ENCODE data around the gene THAP3. TPM values are rescaled to one million over a fixed set of nuclear protein-coding genes. Genes with fewer than 3 reads are reported as not detected.

The THAP3 gene
- total and polyA plus RNA-seq, 2 donors (not counting 1 experiment from before 2014, with no cell fraction given) = 20.2 to 30.4 TPM

DNA sequence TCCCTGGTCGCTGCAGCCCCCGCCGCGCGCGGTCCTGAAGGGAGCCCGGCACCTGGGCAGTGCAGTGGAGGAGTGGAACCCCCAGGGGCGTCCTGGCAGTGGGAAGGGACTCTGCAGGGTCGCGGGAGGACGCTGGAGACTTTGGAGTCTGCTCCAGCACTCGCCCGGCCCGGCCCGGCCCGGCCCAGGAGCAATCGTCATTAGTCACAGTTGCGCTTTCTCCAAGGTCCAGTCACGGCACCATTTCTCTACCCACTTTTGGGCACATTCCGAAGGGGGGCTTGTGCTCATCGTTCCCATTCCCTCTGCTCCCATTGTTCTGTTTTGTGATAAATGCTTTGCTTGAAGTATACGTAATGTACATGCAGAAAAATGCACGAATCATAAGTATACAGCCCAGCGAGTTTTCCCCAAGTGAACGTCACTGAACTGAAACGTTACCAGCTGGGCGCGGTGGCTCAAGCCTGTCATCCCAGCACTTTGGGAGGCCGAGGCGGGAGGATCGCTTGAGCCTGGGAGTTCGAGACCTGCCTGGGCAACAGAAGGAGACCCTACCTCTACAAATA, 999 bp downstream of the THAP3 start:
- Histone ChIP-seq H3K79me2 (ENCODE audit: control insufficient read depth, insufficient read depth, low read length) (peaks cover 46% of the 10 kb centered on the region), H4K20me1 (ENCODE audit: control insufficient read depth, insufficient read depth, low read length, poor library complexity, severe bottlenecking) (peaks cover 40% of the 10 kb centered on the region), H3K4me1 (ENCODE audit: control insufficient read depth in 2 of 2, insufficient read depth in 2 of 2, low read length in 2 of 2) (peaks cover 13 to 32% of the 10 kb centered on the region in 2 donors), H3K27ac (ENCODE audit: low read length in 2 of 2) (no peak overlapping the region), H2AFZ (ENCODE audit: insufficient read depth, low read depth, low read length, poor library complexity, severe bottlenecking) (peak overlapping the region; percentile 78), H3K36me3 (replicated peaks in 1 of 2; ENCODE audit: control extremely low read depth in 1 of 2, control insufficient read depth in 1 of 2, extremely low read depth in 1 of 2, insufficient read depth in 2 of 2, low read length in 1 of 2) (peaks cover 3 to 26% of the 10 kb centered on the region in 2 experiments), H3K27me3 (replicated peaks in 1 of 4; ENCODE audit: control extremely low read depth in 1 of 4, control insufficient read depth in 3 of 4, insufficient read depth in 4 of 4, low read length in 3 of 4) (no peaks in the 10 kb centered on the region), H3K4me2 (replicated peaks; ENCODE audit: low read depth, low read length, poor library complexity, severe bottlenecking) (peak overlapping the region; percentile 84), H3K9me3 (ENCODE audit: control extremely low read depth in 1 of 3, control insufficient read depth in 2 of 3, insufficient read depth in 1 of 3, low read length in 2 of 3) (no peaks in the 10 kb centered on the region), H3K9ac (ENCODE audit: low read length) (peak overlapping the region; percentile 72), H3K4me3 (ENCODE audit: control extremely low read depth in 1 of 5, extremely low read depth in 1 of 5, insufficient read depth in 1 of 5, low read depth in 2 of 5, low read length in 4 of 5) (peak overlapping the region; percentile 61 to 80 (median 62))
- intact Hi-C loops (cut with micrococcal nuclease) = loop anchor here (1.0 to 5.0 kb wide), 6 partner anchors 12 to 426 kb away; partner anchors contain the start of genes DNAJC11, KLHL21, NOL9 and PHF13
- no peak for TF ChIP-seq EZH2 (IDR thresholded peaks at IDR 0.05; ENCODE audit: borderline replicate concordance, insufficient read depth, low read depth, low read length, poor library complexity, severe bottlenecking)
- TF ChIP-seq, protein P1, sequence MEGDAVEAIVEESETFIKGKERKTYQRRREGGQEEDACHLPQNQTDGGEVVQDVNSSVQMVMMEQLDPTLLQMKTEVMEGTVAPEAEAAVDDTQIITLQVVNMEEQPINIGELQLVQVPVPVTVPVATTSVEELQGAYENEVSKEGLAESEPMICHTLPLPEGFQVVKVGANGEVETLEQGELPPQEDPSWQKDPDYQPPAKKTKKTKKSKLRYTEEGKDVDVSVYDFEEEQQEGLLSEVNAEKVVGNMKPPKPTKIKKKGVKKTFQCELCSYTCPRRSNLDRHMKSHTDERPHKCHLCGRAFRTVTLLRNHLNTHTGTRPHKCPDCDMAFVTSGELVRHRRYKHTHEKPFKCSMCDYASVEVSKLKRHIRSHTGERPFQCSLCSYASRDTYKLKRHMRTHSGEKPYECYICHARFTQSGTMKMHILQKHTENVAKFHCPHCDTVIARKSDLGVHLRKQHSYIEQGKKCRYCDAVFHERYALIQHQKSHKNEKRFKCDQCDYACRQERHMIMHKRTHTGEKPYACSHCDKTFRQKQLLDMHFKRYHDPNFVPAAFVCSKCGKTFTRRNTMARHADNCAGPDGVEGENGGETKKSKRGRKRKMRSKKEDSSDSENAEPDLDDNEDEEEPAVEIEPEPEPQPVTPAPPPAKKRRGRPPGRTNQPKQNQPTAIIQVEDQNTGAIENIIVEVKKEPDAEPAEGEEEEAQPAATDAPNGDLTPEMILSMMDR (IDR thresholded peaks at IDR 0.05) = no peak
- Mint-ChIP-seq H3K27ac (peak overlapping the region; percentile 81), H3K27me3 (no peaks in the 10 kb centered on the region), H3K4me3 (peak overlapping the region; percentile 93), H3K9me3 (ENCODE audit: insufficient read depth) (no peaks in the 10 kb centered on the region), H3K4me1 (peaks cover 31% of the 10 kb centered on the region)
- CTCF ChIA-PET = interaction anchor here (2.5 kb wide), 1 partner anchor 21 kb away, joined by 6 read pairs; no protein-coding TSS in a partner anchor
- DNase-seq (no peak), ATAC-seq (ENCODE audit: low read depth) (no peak)
- POLR2A ChIA-PET = interaction anchor here (1.6 to 1.7 kb wide), 2 partner anchors 13 to 22 kb away, joined by 3 to 8 read pairs; no protein-coding TSS in a partner anchor
- WGBS (ENCODE audit: insufficient coverage) = 8% methylated on average over 26 of the region's 32 CpGs

- 84% methylated on average over 8 of the region's 9 CpGs for WGBS (ENCODE audit: insufficient coverage)
- peaks cover 40% of the 10 kb centered on the region for H4K20me1 ChIP-seq (ENCODE audit: control insufficient read depth, insufficient read depth, low read length, poor library complexity, severe bottlenecking)
- H3K27ac Mint-ChIP-seq = peak overlapping the region; percentile 38
- DNase-seq (peak; percentile 52), ATAC-seq (ENCODE audit: low read depth) (no peak)
- no peak overlapping the region for H3K9ac ChIP-seq (ENCODE audit: low read length)
- H3K27me3 Mint-ChIP-seq = no peaks in the 10 kb centered on the region
- H3K79me2 ChIP-seq (ENCODE audit: control insufficient read depth, insufficient read depth, low read length) = peaks cover 46% of the 10 kb centered on the region
- peaks cover 13 to 32% of the 10 kb centered on the region in 2 donors for H3K4me1 ChIP-seq (ENCODE audit: control insufficient read depth in 2 of 2, insufficient read depth in 2 of 2, low read length in 2 of 2)
- H3K36me3 ChIP-seq (replicated peaks in 1 of 2; ENCODE audit: control extremely low read depth in 1 of 2, control insufficient read depth in 1 of 2, extremely low read depth in 1 of 2, insufficient read depth in 2 of 2, low read length in 1 of 2) = peaks cover 3 to 27% of the 10 kb centered on the region in 2 experiments
- intact Hi-C loops (cut with micrococcal nuclease) = loop anchor here (5.0 kb wide), 1 partner anchor 75 kb away; the partner anchor contains the start of gene DNAJC11
- peak overlapping the region; percentile 79 for H3K4me3 Mint-ChIP-seq
- H3K4me3 ChIP-seq (ENCODE audit: control extremely low read depth in 1 of 5, extremely low read depth in 1 of 5, insufficient read depth in 1 of 5, low read depth in 2 of 5, low read length in 4 of 5) = no peak overlapping the region
- ChIA-PET CTCF (no interaction called here), POLR2A (interaction anchor here (1.7 kb wide), 1 partner anchor 15 kb away, joined by 3 read pairs; no protein-coding TSS in a partner anchor)
- no peak overlapping the region for H3K27ac ChIP-seq (ENCODE audit: low read length in 2 of 2)
- peak overlapping the region; percentile 14 for H3K4me2 ChIP-seq (replicated peaks; ENCODE audit: low read depth, low read length, poor library complexity, severe bottlenecking)
- H3K4me1 Mint-ChIP-seq = peaks cover 31% of the 10 kb centered on the region
- no peak for TF ChIP-seq EZH2 (IDR thresholded peaks at IDR 0.05; ENCODE audit: borderline replicate concordance, insufficient read depth, low read depth, low read length, poor library complexity, severe bottlenecking)
- no peaks in the 10 kb centered on the region for H3K27me3 ChIP-seq (replicated peaks in 1 of 4; ENCODE audit: control extremely low read depth in 1 of 4, control insufficient read depth in 3 of 4, insufficient read depth in 4 of 4, low read length in 3 of 4)
- H3K9me3 ChIP-seq (ENCODE audit: control extremely low read depth in 1 of 3, control insufficient read depth in 2 of 3, insufficient read depth in 1 of 3, low read length in 2 of 3) = no peaks in the 10 kb centered on the region
- H2AFZ ChIP-seq (ENCODE audit: insufficient read depth, low read depth, low read length, poor library complexity, severe bottlenecking) = no peak overlapping the region
- no peaks in the 10 kb centered on the region for H3K9me3 Mint-ChIP-seq (ENCODE audit: insufficient read depth)
Measured at GRCh38 chr1:6627031-6627430, 2.4 kb downstream of the THAP3 start.
